HG02798 (cell line): Measurements from ENCODE around the gene ADGRG7.

Experiments
- ATAC-seq: cut with Tn5 transposase; IDR thresholded peaks from one replicate; pipeline ENCODE4 v1.9.1; 2021; ENCODE audit warnings: mild to moderate bottlenecking; ENCODE audit not compliant: unreplicated experiment, poor library complexity

ADGRG7 gene

GRCh38 chr3:100726706-100727105 is 117.3 kb downstream of the ADGRG7 start:
- no peak for ATAC-seq

- ATAC-seq, result peak; percentile 72
These were observed 121.1 kb downstream of the ADGRG7 start for GRCh38 chr3:100730524-100730923.

GRCh38 chr3:100732435-100732834 is 123.0 kb downstream of the ADGRG7 start:
- ATAC-seq, result no peak

- ATAC-seq, result no peak
These were observed 127.9 kb downstream of the ADGRG7 start for GRCh38 chr3:100737334-100737733.

GRCh38 chr3:100740207-100740606 is 130.8 kb downstream of the ADGRG7 start:
- ATAC-seq, result no peak

- no peak for ATAC-seq
These were observed 134.1 kb downstream of the ADGRG7 start for GRCh38 chr3:100743535-100743934.

- no peak for ATAC-seq
These were observed 135.3 kb downstream of the ADGRG7 start for GRCh38 chr3:100744671-100745070.
